ENCODE data around the gene UNC119. TPM values are rescaled to one million over a fixed set of nuclear protein-coding genes. Genes with fewer than 3 reads are reported as not detected.

Gene UNC119
- total RNA-seq, 1 donor from 2014 or later, result 47.2 TPM

DNA sequence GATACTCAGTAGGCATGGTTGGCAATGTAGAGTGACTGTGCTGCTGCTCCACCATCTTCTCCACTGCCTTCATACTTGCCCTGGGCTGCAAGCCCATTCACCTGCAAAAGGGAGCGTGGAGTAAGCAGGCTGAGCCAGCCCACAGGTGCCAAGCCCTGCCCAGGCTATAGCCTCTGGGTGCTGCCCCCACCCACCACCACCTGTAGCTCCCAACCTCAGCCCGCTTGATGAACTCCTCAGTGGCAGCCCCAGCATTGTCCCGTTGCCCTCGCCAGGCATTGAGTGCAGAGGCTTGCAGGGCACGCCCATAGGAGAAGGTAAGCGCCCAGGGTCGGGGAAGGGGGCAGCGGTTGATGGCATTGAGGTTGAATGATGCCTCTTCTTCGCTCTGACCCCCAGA is 21.1 kb upstream of the UNC119 start:
- no peaks in the 10 kb centered on the region for H3K9me3 Mint-ChIP-seq (ENCODE audit: unreplicated experiment)
- peaks cover 12% of the 10 kb centered on the region for H3K36me3 Mint-ChIP-seq (ENCODE audit: low read depth, unreplicated experiment)
- peaks cover 8% of the 10 kb centered on the region for H3K4me1 Mint-ChIP-seq (ENCODE audit: unreplicated experiment)
- no peak for DNase-seq (ENCODE audit: low spot score)
- peaks cover 8% of the 10 kb centered on the region for H3K27me3 Mint-ChIP-seq (ENCODE audit: unreplicated experiment)
- H3K27ac Mint-ChIP-seq (ENCODE audit: unreplicated experiment), result no peak overlapping the region
- H3K4me3 Mint-ChIP-seq (ENCODE audit: unreplicated experiment), result no peak overlapping the region
- TF ChIP-seq, protein P1, sequence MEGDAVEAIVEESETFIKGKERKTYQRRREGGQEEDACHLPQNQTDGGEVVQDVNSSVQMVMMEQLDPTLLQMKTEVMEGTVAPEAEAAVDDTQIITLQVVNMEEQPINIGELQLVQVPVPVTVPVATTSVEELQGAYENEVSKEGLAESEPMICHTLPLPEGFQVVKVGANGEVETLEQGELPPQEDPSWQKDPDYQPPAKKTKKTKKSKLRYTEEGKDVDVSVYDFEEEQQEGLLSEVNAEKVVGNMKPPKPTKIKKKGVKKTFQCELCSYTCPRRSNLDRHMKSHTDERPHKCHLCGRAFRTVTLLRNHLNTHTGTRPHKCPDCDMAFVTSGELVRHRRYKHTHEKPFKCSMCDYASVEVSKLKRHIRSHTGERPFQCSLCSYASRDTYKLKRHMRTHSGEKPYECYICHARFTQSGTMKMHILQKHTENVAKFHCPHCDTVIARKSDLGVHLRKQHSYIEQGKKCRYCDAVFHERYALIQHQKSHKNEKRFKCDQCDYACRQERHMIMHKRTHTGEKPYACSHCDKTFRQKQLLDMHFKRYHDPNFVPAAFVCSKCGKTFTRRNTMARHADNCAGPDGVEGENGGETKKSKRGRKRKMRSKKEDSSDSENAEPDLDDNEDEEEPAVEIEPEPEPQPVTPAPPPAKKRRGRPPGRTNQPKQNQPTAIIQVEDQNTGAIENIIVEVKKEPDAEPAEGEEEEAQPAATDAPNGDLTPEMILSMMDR (IDR thresholded peaks at IDR 0.05; ENCODE audit: unreplicated experiment), result no peak

DNA sequence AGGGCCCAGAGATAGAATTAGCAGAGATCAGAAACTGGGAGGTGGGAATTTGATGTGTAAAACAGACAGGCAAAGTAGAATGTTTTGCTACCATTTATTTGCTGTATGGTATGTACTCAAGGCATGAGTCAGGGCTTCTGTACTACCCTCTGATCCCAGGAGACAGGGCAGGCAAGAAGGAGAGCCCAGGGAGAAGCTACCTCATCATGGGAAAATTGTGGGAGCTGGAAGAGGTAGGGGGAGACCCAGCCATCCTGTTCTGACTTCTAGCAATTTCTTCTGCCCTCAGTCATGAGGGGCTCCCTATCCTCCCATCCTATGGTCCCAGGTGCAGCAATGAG is 20.6 kb upstream of the UNC119 start:
- no peaks in the 10 kb centered on the region for H3K9me3 Mint-ChIP-seq (ENCODE audit: unreplicated experiment)
- H3K27ac Mint-ChIP-seq (ENCODE audit: unreplicated experiment), result no peak overlapping the region
- peak overlapping the region; percentile 8 for H3K4me3 Mint-ChIP-seq (ENCODE audit: unreplicated experiment)
- no peak for DNase-seq (ENCODE audit: low spot score)
- H3K36me3 Mint-ChIP-seq (ENCODE audit: low read depth, unreplicated experiment), result peaks cover 15% of the 10 kb centered on the region
- TF ChIP-seq, protein P1 (IDR thresholded peaks at IDR 0.05; ENCODE audit: unreplicated experiment), result no peak
- peaks cover 11% of the 10 kb centered on the region for H3K4me1 Mint-ChIP-seq (ENCODE audit: unreplicated experiment)
- H3K27me3 Mint-ChIP-seq (ENCODE audit: unreplicated experiment), result peaks cover 8% of the 10 kb centered on the region

DNA sequence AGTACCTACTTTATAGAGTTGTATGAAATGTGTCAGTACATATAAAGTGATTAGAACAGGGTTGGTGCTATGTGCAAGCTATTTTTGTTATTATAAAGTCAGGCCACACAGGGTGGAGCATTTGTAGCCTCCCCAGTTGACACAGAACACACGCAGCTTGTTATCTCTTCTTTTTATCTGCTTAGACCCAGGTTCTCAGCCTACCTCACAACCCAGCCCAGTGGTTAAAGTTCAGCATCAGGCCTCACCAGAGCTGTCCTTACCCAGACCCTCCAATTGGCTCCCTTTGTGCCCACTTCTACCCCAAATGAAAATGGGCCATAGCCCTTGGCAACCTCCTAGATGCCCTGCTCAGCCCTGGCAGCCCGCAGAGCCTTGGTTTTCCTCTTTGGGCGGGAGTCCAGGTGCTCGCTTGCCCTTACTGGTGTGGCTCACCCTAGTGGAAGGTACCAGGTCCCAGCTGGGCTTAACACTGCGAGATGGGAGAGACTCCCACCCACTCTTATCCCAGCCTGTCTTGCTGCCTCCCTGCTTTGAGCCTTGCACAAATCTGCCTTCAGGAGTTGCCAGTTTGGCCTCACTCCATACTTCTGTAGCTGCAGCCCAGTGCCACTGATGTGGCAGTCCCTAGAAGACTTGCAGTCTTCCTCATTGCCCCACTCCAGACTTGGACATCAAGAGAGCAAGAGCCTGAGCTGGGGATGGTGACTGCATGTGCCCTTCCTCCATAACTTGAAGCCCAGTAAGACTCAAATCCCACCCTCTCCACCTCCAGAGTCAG is 20.0 kb upstream of the UNC119 start:
- Mint-ChIP-seq H3K4me1 (ENCODE audit: unreplicated experiment) (peaks cover 16% of the 10 kb centered on the region), H3K36me3 (ENCODE audit: low read depth, unreplicated experiment) (peaks cover 15% of the 10 kb centered on the region), H3K27me3 (ENCODE audit: unreplicated experiment) (peaks cover 8% of the 10 kb centered on the region), H3K27ac (ENCODE audit: unreplicated experiment) (no peak overlapping the region), H3K4me3 (ENCODE audit: unreplicated experiment) (peak overlapping the region; percentile 65), H3K9me3 (ENCODE audit: unreplicated experiment) (no peaks in the 10 kb centered on the region)
- TF ChIP-seq, protein P1 (IDR thresholded peaks at IDR 0.05; ENCODE audit: unreplicated experiment), result no peak
- no peak for DNase-seq (ENCODE audit: low spot score)

DNA sequence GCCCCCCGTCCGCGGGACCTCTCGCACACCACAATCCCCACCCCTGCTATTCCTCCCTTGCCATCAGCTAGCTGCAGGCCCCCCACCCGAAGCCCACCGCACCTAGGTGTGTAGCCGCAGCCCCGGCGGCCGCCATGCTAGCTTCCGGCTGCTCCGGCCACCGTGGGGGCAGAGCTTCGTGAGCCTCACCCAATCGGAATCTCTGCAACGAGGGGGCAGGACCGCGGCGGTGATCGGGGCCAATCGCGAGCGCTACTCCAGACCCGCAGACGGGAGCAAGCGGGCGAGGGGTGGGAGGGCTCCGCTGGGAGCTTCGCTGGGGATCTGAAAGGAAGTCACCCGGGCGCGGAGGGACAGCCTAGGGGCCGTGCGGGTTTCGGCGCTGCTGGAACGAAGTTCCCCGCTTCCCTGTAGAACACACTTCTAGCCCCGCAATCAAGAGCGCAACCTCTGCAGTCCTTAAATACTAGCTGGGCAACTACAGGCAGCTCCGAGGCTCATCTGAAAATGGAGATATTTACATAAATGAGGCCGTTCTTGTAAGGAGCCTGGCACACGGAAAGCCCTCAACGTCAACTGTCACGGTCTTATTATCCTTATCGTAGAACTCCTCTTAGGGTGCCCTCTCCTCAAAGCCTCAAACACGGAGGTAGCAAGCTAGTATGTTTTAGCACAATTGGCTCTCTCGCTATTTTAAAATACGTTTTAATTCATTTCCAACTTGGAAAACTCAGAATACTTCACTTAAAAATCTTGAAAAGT is 19.1 kb upstream of the UNC119 start, which contains the start of gene PIGS:
TSS of gene PIGS (minus strand) at position 164 of the 762 bp plus-strand sequence. CDS start at position 136, 28 bp downstream.
- H3K9me3 Mint-ChIP-seq (ENCODE audit: unreplicated experiment), result no peaks in the 10 kb centered on the region
- peak; percentile 93 for DNase-seq (ENCODE audit: low spot score)
- H3K27ac Mint-ChIP-seq (ENCODE audit: unreplicated experiment), result peak within 1 kb of the TSS; percentile 89
- TF ChIP-seq, protein P1 (IDR thresholded peaks at IDR 0.05; ENCODE audit: unreplicated experiment), result no peak
- H3K4me3 Mint-ChIP-seq (ENCODE audit: unreplicated experiment), result peak within 1 kb of the TSS; percentile 99
- H3K4me1 Mint-ChIP-seq (ENCODE audit: unreplicated experiment), result peaks cover 16% of the 10 kb centered on the region
- peaks cover 12% of the 10 kb centered on the region for H3K36me3 Mint-ChIP-seq (ENCODE audit: low read depth, unreplicated experiment)
- H3K27me3 Mint-ChIP-seq (ENCODE audit: unreplicated experiment), result peaks cover 8% of the 10 kb centered on the region

Measured in endothelial cell (in vitro differentiated cells).